NCI-H2029 (cell line): ENCODE measurements around the gene SLC25A29.
A peak's percentile ranks its signal among the peaks of the same experiment; 100 is the strongest.
"Not testable (repeated sequence)": the region's sequence is repeated elsewhere in the genome, so short reads cannot be mapped to it uniquely, and the experiment has no call there.

Experiments used
- DNase-seq: peaks from one replicate; lab custom pipeline; 2025; lab: John Stamatoyannopoulos, UW

Gene SLC25A29

DNA sequence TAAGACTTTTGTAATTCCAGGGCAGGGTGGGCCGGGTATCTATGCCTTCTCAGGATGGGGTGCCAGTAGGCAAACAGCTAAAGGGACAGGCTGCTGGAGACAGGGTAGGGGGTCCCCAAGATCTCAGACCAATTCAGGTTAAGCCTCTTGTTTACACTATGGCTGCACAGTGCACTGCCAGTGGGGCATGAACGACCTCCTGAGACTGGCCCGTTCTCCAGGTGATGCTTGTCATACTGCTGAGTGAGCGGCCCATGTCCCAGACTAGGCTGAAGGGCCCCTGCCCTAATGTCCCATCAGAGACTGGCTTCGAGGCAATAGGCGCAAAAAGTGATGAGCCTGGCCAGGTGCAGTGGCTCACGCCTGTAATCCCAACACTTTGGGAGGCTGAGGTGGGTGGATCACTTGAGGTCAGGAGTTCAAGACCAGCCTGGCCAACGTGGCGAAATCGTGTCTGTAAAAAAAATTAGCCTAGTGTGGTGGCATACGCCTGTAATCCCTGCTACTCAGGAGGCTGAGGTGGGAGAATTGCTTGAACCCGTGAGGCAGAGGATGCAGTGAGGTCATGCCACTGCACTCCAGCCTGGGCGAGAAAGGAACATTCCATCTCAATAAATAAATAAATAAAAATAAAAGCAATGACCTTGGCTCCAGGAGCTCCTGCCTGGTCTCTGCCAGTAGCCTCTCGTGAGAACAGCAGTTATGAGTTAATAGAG, 12.6 kb downstream of the SLC25A29 start:
- DNase-seq: no peak

- DNase-seq: no peak
Observed at GRCh38 chr14:100292776-100293461, 13.3 kb downstream of the SLC25A29 start.

- no peak for DNase-seq
Observed at GRCh38 chr14:100292301-100292775, 13.9 kb downstream of the SLC25A29 start.

DNA sequence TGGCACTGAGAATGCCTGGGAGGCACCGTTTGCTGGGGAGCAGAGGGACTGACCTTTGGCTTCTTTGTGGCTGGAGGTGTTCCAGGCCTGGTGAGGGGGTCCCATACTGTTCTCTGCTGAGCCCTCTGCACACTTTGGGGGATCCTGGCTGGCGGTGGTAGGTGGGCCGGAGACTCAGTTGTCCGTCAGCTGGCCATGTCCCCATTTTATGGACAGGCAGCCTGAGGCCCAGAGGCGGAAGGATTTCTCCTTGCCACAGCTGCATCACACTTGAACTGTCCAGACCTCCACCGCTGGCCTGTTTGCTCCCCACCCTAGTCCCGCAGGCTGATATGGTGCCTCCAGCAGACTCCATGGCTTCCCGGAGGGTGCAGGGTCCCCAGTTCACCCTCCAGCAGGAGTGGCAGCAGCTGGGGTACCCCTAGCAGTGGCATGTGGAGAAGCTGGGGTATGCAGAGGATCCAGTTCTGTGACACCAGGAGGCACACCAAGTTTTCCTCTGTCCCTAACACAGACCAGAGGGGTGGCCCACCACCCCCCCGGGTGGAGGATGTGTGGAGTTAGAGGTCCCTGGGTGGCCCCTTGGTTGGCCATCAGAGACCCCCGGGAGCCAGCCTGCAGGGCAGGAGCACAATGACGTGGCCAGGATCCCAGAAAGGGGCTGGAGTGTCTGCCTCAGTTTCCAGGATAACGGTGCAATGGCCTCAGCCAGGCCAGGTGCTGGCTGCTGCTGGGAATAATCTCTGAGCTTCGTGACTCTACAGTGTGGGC, 14.8 kb downstream of the SLC25A29 start:
- DNase-seq: no peak

- DNase-seq: no peak
Observed at GRCh38 chr14:100290607-100291304, 15.5 kb downstream of the SLC25A29 start.

DNA sequence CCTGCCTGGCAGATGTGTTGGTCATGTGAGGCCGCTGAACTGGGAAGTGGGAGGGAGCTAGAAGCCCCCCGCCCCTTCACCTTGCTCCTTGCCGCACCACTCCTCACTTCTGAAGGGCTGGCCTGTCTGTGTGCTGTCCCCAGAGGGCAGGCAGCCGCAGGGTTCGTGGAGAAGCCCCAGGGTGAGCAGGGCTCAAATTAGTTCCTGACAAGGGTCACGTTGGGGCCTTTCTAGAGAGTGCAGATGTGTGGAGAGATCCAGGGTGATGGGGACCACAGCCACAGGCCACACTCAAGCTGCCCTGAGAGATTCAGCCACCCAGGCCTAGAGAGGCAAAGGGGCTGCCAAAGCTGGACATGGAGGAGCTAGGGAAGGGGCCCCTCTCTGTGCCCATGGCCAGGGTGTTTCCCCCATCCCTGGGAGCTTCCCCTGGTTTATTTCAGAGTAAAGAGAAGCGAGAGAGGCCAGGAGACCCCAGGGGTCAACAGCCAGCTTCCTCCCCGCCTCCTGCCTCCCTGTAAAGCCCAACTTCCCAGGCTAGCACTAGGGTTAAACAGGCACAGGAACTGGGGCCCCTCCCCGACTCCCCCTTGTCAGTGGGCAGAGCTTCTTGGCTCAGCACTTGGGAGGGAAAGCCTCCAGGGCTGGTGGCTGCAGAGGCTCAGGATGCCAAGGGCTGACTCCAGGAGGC, 16.2 kb downstream of the SLC25A29 start:
- DNase-seq: no peak

DNA sequence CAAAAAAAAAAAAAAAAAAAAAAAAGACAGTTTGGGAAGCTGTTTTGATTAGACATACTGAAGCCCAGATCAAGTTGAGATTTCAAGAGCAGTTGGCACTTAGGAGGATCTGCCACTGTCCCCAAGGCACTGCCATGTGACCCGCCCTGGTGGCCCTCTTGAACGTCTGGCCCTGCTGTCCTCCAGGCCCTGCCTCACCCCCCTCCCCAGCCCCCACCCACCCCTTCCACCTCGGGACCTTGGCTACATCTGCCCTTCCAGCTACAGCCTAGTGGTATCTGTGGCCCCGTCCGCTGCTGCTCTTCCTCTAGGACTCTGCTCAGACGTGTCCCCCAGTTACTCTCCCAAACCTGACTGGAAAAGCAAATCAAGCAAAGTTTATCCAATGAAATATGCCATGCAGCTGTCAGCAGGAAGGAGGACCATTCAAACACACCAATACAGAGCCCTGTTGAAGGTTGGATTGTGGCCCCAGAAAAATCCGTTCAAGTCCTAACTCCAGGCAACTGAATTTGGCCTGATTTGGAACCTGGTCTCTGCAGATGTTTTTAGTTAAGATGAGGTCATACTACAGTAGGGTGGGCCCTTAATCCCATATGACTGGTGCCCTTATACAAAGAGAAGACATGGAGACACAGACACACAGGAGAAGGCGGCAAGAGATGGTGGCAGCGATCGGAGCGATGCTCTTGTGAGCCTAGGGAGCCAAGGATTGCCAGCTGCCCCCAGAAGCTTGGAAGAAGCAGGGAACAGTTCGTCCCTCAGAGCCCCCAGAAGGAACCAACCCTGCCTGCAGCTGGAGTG, 17.7 kb downstream of the SLC25A29 start:
- DNase-seq: no peak

DNA sequence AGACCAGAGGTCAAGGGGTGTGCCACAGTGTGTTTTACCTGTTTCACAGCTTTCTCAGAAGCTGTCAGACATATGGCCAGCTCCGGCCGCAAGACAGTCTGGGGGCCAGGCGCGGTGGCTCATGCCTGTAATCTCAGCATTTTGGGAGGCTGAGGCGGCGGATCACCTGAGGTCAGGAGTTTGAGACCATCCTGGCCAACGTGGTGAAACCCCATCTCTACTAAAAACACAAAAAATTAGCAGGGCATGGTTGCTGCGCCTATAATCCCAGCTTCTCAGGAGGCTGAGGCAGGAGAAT, 18.3 kb downstream of the SLC25A29 start:
- not testable (repeated sequence) for DNase-seq

- no peak for DNase-seq
Observed at GRCh38 chr14:100287202-100287997, 18.8 kb downstream of the SLC25A29 start.

- DNase-seq: no peak
Observed at GRCh38 chr14:100286484-100287191, 19.6 kb downstream of the SLC25A29 start.

DNA sequence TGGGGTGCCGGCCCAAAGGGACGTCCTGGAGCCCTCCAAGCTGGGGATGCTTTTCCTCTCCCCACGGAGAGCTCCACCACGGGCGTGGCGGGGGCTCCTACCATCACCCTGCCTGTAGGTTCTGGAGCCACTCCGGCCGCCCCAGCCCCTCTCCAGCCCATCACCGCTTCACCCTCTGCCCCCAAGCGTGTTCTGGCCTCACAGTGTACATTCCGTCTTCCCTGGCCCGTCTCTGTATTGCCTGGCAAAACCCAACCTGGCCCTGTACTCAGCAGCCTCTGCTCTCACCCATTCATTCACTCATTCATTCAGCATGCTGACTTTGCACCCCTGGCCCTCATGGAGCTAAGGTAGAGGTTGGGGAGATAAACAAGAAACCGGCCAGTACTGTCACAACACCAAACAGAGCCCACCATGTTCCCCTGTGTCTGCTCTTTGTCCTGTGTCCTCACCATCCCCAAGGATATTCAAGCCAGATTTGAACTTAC, 20.3 kb downstream of the SLC25A29 start:
- no peak for DNase-seq

GRCh38 chr14:100285021-100285912, 21.0 kb downstream of the SLC25A29 start:
- DNase-seq: peak; percentile 9

DNA sequence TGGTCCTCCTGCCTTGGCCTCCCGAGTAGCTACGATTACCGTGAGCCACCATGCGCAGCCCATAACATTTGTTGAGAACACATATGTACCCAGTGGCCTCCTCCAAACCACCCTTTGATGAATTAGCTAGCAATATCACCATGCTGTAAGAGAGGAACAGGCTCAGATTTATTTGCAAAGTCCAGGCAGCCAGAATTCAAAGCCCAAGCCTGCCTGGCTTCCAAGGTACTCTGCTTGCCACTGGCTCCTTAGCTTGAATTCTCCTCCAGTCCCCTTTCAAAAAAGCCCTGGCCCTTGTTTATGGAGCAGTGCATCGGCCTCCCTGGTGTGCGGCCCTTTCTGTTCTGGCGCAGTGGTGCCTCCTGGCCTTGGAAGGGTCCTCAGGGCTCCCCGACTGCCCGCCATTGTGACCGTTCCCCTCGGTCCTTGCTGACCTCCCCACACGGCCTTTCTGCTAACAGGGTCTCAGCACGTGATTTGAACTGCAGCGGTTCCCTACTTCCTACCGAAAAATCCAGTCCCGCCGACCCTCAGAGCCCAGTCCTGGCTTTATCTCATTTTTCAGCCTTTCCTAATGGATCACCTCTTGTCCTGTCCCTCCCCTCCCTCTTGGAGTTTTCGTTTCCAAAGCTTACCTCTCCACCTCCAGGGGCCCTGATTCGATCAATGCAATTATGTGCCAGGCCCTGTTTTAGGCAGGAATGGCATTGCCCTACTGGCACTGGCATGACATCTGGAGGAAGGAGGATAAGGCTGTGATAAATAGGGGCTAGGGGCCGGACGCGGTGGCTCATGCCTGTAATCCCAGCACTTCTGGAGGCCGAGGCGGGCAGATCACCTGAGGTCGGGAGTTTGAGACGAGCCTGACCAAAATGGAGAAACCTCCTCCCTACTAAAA, 22.0 kb downstream of the SLC25A29 start:
- DNase-seq: no peak

DNA sequence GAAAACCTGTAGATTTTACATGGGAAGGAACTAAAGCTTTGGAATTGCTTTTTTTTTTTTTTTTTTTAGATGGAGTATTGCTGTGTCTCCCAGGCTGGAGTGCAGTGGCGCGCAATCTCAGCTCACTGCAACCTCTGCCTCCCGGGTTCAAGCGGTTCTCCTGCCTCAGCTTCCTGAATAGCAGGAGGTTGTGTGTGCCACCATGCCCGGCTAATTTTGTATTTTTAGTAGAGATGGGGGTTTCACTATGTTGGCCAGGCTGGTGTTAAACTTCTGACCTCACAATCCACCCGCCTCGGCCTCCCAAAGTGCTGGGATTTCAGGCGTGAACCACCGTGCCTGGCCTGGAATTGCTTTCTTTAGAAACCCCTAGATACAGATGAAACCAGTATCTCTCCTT, 22.8 kb downstream of the SLC25A29 start:
- not testable (repeated sequence) for DNase-seq

GRCh38 chr14:100282766-100283419, 23.4 kb downstream of the SLC25A29 start:
- DNase-seq: no peak

DNA sequence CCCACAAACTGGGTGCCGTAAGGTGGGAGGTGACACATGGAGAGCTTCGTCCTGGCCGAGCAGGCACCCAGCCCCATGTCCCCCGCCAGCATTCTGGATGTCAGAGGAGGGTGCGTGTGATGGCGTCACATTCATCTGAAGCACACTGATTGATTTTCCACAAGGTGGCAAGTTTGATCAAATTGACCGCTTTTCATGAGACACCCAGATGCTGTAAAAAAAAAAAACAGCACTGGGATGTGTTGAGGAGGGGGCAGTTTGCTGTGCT, 24.2 kb downstream of the SLC25A29 start:
- no peak for DNase-seq
